K562 (cell line): Measurements from ENCODE around the gene ATXN1. TPM values are rescaled to one million over a fixed set of nuclear protein-coding genes. Genes with fewer than 3 reads are reported as not detected.

ENCODE experiments used
- EWSR1 ChIP-seq: fragments of 450-650 bp; IDR thresholded peaks from 2 replicates; pipeline ENCODE4 v1.6.1; 2018; ENCODE audit warnings: borderline replicate concordance, mild to moderate bottlenecking, low read depth, moderate library complexity; ENCODE audit not compliant: partially characterized antibody
- FOXA3 ChIP-seq, 2 experiments: fragments of 450-650 bp in 1 of 2; sonication (generic) in 1 of 2; formaldehyde crosslinking; IDR thresholded peaks in 1 of 2; conservative IDR thresholded peaks in 1 of 2; 2 replicates each; pipeline versions ENCODE4 v1.4.0 to v1.8.0; 2020 to 2022; ENCODE audit warnings: mild to moderate bottlenecking in 2 of 2, missing genetic modification reagents in 1 of 2
- IRF2 ChIP-seq: sonication (generic); formaldehyde crosslinking; IDR thresholded peaks from 2 replicates; pipeline ENCODE4 v1.8.1; 2022; ENCODE audit warnings: mild to moderate bottlenecking, missing genetic modification reagents
- PRPF4 ChIP-seq: fragments of 200-400 bp; formaldehyde crosslinking; IDR thresholded peaks from one replicate; pipeline ENCODE4 v1.6.1; 2017; ENCODE audit warnings: low read length, low read depth, mild to moderate bottlenecking; ENCODE audit not compliant: insufficient read depth, poor library complexity, severe bottlenecking
- SPI1 ChIP-seq: IDR thresholded peaks from 2 replicates; pipeline ENCODE4 v1.6.1; 2011; ENCODE audit warnings: low read depth, low read length, control low read depth, borderline replicate concordance
- ZNF639 ChIP-seq, 2 experiments: fragments of 200-800 bp in 1 of 2; sonication (Bioruptor generic) in 1 of 2; sonication (generic) in 1 of 2; formaldehyde crosslinking in 1 of 2; IDR thresholded peaks in 1 of 2; conservative IDR thresholded peaks in 1 of 2; 2 replicates each; pipeline versions ENCODE4 v1.5.0 to v1.6.1; 2016 to 2020; ENCODE audit warnings: missing compliant biosample characterization in 1 of 2, missing genetic modification characterization in 1 of 2, missing genetic modification reagents in 1 of 2
- polyA plus RNA-seq, 8 experiments: library from polyadenylated mRNA; depleted of rRNA in 4 of 8; stranded (reverse) in 5 of 8; unstranded in 3 of 8; fragments of >200 nt; fragmentation: Nextera tagmentation in 2 of 8; fragmentation: Illumina TruSeq in 1 of 8; extraction: Ambion mirVana in 2 of 8; extraction: Trizol in 1 of 8; gene quantifications; 2 replicates each; pipeline versions ENCODE4 v1.2.1 to v1.2.3, GENCODE V29; 2011 to 2014; ENCODE audit warnings: inconsistent platforms in 1 of 8, missing spikeins in 1 of 8
- total RNA-seq, 7 experiments: library from RNA; depleted of rRNA in 6 of 7; stranded (reverse); fragments of >200 nt in 6 of 7; fragmentation: Illumina TruSeq in 2 of 7; extraction: Trizol in 2 of 7; gene quantifications; 2 replicates each; pipeline versions ENCODE4 v1.2.1 to v1.2.3, GENCODE V29; 2011 to 2021; ENCODE audit warnings: low replicate concordance in 1 of 7
- TF ChIP-seq, protein P1 (sequence below): fragments of 450-650 bp; IDR thresholded peaks from 2 replicates; pipeline ENCODE4 v1.6.1; 2016; ENCODE audit warnings: low read depth

ATXN1 gene
- total and polyA plus RNA-seq, 9 of the 15 experiments (the other 6 are each of a cell fraction or from before 2014, with no cell fraction given): under 0.01 to 1.2 (median 0.58) TPM

- TF ChIP-seq, protein P1, sequence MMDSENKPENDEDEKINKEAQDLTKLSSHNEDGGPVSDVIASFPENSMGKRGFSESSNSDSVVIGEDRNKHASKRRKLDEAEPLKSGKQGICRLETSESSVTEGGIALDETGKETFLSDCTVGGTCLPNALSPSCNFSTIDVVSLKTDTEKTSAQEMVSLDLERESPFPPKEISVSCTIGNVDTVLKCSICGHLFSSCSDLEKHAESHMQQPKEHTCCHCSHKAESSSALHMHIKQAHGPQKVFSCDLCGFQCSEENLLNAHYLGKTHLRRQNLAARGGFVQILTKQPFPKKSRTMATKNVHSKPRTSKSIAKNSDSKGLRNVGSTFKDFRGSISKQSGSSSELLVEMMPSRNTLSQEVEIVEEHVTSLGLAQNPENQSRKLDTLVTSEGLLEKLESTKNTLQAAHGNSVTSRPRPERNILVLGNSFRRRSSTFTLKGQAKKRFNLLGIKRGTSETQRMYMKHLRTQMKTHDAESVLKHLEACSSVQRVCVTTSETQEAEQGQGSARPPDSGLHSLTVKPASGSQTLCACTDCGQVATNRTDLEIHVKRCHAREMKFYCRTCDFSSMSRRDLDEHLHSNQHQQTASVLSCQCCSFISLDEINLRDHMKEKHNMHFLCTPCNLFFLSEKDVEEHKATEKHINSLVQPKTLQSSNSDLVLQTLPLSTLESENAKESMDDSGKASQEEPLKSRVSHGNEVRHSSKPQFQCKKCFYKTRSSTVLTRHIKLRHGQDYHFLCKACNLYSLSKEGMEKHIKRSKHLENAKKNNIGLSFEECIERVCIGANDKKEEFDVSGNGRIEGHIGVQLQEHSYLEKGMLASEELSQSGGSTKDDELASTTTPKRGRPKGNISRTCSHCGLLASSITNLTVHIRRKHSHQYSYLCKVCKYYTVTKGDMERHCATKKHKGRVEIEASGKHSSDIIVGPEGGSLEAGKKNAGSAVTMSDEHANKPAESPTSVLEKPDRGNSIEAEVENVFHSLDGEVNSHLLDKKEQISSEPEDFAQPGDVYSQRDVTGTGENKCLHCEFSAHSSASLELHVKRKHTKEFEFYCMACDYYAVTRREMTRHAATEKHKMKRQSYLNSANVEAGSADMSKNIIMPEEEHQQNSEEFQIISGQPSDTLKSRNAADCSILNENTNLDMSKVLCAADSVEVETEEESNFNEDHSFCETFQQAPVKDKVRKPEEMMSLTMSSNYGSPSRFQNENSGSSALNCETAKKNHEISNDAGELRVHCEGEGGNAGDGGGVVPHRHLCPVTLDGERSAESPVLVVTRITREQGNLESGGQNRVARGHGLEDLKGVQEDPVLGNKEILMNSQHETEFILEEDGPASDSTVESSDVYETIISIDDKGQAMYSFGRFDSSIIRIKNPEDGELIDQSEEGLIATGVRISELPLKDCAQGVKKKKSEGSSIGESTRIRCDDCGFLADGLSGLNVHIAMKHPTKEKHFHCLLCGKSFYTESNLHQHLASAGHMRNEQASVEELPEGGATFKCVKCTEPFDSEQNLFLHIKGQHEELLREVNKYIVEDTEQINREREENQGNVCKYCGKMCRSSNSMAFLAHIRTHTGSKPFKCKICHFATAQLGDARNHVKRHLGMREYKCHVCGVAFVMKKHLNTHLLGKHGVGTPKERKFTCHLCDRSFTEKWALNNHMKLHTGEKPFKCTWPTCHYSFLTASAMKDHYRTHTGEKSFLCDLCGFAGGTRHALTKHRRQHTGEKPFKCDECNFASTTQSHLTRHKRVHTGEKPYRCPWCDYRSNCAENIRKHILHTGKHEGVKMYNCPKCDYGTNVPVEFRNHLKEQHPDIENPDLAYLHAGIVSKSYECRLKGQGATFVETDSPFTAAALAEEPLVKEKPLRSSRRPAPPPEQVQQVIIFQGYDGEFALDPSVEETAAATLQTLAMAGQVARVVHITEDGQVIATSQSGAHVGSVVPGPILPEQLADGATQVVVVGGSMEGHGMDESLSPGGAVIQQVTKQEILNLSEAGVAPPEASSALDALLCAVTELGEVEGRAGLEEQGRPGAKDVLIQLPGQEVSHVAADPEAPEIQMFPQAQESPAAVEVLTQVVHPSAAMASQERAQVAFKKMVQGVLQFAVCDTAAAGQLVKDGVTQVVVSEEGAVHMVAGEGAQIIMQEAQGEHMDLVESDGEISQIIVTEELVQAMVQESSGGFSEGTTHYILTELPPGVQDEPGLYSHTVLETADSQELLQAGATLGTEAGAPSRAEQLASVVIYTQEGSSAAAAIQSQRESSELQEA: no peak
- no peak for TF ChIP-seq FOXA3 (CRISPR knock-in tag; conservative IDR thresholded peaks at IDR 0.05 in 1 of 2, IDR thresholded peaks at IDR 0.05 in 1 of 2)
- TF ChIP-seq IRF2 (CRISPR knock-in tag): no peak
- TF ChIP-seq EWSR1: no peak
- TF ChIP-seq SPI1: no peak
- no peak for TF ChIP-seq ZNF639 (CRISPR knock-in tag; conservative IDR thresholded peaks at IDR 0.05 in 1 of 2, IDR thresholded peaks at IDR 0.05 in 1 of 2)
- TF ChIP-seq PRPF4: no peak
These were observed 406.6 kb downstream of the ATXN1 start (continued) for GRCh38 chr6:16354692-16355091.
